ENCODE measurements around the gene PSMD8.

DNA sequence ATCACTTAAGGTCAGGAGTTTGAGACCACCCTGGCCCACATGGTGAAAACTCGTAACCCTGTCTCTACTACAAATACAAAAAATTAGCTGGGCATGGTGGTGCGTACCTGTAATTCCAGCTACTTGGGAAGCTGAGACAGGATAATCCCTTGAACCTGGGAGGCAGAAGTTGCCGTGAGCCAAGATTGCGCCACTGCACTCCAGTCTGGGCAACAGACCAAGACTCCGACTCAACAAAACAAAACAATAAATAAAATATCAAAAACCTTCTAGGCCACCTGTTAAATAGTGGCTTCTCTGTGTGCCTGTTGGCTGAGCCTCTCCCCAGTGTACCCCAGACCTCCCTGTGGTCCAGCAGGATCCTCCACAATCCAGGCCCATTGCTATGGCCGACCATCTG is 3.3 kb upstream of the PSMD8 start:
- TF ChIP-seq POLR2A (IDR thresholded peaks at IDR 0.05): no peak
- TF ChIP-seq, protein P1, sequence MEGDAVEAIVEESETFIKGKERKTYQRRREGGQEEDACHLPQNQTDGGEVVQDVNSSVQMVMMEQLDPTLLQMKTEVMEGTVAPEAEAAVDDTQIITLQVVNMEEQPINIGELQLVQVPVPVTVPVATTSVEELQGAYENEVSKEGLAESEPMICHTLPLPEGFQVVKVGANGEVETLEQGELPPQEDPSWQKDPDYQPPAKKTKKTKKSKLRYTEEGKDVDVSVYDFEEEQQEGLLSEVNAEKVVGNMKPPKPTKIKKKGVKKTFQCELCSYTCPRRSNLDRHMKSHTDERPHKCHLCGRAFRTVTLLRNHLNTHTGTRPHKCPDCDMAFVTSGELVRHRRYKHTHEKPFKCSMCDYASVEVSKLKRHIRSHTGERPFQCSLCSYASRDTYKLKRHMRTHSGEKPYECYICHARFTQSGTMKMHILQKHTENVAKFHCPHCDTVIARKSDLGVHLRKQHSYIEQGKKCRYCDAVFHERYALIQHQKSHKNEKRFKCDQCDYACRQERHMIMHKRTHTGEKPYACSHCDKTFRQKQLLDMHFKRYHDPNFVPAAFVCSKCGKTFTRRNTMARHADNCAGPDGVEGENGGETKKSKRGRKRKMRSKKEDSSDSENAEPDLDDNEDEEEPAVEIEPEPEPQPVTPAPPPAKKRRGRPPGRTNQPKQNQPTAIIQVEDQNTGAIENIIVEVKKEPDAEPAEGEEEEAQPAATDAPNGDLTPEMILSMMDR (IDR thresholded peaks at IDR 0.05): no peak

Data from body of pancreas (tissue), 4 donors.